HG03571 (cell line): ENCODE results near the gene CNEP1R1.

Experiments used
- ATAC-seq: cut with Tn5 transposase; IDR thresholded peaks from one replicate; pipeline ENCODE4 v1.9.1; 2021; ENCODE audit not compliant: unreplicated experiment

The CNEP1R1 gene

DNA sequence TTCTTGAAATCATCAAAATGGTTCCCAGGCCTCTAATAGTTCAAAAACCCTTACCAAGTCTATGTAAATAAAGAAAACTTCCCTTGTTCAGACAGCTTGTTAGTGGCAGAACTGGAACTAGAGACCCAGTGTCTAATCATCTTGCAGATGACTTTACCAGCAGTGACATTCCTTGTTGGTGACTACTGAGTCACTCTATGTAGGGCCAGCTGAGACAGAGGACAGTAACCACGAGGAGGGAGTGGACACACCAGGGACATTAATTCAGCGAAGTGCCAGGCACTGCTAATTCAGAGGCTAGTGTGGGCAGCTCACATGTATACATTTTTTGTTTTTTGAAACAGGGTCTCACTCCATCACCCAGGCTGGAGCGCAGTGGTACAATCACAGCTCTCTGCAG is 34.6 kb downstream of the CNEP1R1 start:
- ATAC-seq, result no peak

DNA sequence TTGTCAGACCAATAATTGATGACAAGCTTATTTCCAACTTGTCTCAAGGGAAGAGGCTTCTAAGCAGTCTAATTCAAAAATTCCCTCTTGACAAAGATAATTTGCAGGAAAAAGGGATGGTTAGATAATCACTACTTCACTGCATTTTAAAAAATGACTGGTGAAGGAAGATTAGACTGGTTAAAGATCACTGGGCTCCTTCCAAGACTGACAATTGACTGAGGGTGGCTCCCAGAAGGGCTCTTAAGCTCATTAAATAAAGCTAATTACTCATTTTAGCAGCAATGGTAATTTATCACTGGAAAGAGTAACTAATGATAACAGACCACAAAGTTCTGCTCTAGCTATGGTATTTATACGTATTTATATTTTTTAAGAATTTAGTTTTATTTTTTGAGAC is 36.3 kb downstream of the CNEP1R1 start:
- no peak for ATAC-seq

DNA sequence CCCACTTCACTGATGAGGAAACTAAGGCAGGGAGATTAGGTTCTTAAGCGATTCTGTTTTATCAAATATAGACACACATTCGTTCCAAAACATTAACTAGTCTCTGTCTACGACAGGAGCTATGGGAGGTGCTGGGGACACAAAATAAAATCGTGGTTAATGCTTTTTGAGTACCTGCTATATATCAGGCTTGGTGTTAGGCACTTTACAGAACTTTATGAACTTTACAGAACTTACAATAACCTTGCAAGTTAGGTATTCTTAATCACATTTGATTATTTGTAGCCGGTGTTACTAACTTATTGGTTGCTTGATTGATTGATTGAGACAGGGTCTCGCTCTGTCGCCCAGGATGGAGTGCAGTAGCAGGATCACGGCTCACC is 40.2 kb downstream of the CNEP1R1 start:
- ATAC-seq, result no peak

DNA sequence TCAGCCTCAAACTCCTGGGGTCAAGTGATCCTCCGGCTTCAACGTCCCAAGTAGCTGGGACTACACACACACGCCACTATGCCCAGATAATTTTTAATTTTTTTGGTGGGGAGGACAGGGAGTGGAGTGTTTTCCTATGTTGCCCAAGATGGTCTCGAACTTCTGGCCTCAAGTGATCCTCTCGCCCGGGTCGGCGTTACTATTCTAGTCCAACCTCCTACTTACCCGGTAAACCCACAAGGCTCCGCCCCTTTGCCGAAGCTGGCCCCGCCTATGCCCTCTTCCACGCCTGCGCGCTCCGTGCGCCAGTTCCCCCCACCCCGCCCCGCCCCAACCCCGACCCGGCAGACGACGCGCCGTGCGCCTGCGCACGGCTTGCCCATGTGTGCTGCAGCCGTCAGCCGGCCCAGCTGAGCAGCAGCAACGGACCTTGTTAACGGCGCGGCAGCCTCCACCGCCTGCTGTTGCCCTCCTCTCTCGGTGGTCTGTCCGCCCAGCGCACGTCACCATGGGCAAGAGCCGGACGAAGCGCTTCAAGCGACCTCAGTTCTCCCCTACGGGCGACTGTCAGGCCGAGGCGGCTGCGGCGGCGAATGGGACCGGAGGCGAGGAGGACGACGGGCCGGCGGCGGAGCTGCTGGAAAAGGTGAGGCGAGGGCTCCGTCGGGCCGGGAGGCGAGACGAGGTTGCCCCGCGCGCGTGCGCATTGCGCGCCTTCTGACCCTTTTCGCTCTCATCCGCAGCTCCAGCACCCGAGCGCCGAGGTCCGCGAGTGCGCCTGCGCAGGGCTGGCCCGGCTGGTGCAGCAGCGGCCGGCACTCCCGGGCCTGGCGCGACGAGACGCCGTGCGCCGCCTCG is 40.8 kb downstream of the CNEP1R1 start, which contains the start of gene HEATR3:
Gene HEATR3, plus strand, starts transcription at position 347 of the 858 bp plus-strand sequence. Its CDS starts 162 bp downstream, at position 509.
- ATAC-seq, result peak; percentile 81

DNA sequence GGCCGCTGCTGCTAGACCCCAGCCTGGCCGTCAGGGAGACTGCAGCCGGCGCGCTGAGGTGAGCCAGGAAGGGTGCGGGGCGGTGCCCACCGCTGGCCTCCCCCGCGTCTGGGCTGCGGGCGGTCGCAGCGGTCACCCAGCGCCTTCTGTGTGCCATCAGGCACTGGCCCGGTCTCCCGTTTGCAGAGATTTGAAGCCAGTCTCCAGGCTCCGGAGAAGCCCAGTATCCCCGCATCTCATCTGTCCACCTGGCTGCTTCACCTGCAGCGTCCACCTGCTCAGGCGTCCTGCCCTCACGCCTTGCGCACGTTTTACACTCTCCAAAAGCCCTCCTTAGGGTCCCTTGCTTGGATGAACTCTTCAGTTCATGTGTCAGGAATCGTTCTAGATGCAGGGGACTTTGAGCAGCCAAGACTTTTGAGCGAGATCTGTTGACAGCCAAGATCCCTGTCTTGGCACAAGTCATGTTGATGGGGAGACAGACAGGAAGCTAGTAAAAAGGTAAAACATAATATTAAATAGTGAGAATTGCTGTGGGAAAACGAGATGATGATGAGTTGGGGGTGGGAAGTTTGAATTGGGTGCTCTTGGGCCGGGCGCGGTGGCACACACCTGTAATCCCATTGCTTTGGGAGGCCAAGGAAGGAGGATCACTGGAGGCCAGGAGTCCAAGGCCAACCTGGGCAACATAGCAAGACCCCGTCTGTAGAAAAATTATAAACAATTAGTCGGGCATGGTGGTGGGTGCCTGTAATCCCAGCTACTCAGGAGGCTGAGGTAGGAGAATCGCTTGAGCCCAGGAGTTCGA is 41.7 kb downstream of the CNEP1R1 start:
- no peak for ATAC-seq

DNA sequence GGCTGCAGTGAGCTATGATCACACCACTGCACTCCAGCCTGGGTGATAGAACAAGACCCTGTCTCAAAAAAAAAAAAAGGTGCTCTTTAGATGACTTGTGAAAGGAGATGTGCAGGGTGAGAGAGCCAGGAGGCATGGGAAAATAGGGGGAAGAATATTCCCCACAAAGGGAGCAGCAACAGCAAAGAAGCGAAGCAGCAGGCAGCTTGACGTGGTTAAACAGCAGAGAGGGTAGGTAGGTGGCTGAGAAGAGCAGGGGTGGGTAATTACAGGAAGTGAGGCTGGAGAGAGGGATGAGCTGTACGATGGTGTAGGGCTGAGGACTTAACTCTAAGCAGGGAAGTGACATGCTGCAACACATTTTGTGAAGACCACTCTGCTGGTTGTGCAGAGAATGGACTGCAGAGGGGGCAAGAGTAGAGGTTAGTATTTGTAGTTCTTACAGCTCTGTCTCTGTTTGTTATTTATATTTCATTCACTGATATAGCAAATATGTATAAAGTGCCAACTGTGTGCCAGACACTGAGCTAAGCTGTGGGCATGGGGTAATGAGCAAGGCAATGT is 42.3 kb downstream of the CNEP1R1 start:
- peak; percentile 30 for ATAC-seq

DNA sequence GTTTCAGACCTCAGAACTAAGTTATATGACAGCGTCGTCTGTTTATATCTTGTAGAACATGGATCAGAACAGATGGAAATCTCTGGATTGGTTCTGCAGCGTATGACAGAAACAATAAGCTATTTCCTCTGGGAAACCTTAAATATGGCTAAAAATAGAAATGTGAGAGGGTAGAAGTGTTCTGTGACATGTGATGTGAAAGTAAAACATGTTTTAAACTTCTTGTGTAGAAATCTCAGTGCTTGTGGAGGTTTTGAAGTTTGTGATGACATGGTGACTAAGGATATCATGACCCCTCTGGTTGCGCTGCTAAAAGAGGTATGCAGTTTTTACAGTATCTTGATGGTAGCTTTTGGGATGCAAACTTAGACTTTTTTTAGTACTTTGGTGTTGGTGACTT is 43.5 kb downstream of the CNEP1R1 start:
- no peak for ATAC-seq

DNA sequence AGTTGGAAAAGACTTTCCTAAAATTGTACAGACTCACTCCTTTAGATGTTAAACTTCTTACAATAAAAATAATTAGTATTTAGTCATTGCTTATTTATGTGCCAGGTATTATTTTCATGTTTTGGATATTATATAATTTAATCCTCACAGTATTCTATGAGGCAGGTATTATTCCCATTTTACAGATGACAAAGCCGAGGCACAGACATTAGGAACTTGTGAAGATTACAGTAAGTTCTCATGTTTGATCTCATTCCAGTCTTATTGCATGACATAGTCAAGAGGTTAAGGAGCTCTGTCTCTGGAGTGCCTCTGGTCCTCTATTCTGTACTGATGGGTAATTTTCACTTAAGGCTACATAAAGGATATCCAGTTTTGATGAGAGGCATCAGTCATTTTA is 44.0 kb downstream of the CNEP1R1 start:
- no peak for ATAC-seq

DNA sequence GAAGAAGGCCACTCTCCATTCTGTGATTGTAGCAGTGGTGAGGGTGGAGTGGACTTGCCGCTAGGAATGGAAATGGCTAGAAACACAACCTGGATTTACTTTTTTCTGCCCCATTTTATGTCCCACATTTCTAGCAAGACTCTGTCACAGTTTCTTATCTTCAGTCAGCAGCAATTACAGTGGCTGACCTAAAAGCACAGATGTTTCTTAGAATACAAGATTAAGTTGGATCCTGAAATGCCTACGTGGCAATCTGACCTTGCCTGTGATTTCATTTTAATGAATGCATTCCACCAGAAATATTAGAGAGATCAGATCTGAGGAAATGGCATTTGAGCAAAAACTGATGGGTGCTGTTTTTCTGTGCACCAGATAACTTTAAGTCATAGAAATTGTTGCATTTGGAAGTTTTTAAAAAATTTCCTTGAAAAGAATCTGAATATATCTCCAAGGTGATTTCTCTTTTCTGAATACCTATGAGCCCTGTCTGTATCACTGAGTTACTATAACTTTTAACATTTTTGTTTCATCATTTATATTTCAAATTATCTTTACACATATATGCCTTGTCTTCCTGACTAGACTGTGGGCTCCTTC is 46.1 kb downstream of the CNEP1R1 start:
- ATAC-seq, result no peak

DNA sequence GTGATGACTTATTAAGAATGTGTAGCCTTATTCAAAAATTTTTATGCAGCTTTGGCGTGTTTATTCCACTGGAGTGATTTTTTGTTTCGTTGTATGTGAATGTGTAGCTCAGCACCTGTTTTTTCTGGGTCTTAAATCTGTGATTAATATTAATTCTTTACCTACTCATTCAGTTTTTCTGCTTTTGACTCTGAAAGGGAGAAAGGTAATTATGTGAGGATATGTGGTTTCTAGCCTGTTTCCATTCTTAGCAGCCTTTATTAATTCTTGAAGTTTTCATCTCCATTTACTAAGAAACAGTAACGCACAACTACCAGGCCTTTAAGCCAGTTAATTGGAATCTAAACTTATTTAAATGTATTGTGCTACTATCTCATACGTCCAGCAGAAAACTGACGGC is 47.7 kb downstream of the CNEP1R1 start:
- no peak for ATAC-seq

DNA sequence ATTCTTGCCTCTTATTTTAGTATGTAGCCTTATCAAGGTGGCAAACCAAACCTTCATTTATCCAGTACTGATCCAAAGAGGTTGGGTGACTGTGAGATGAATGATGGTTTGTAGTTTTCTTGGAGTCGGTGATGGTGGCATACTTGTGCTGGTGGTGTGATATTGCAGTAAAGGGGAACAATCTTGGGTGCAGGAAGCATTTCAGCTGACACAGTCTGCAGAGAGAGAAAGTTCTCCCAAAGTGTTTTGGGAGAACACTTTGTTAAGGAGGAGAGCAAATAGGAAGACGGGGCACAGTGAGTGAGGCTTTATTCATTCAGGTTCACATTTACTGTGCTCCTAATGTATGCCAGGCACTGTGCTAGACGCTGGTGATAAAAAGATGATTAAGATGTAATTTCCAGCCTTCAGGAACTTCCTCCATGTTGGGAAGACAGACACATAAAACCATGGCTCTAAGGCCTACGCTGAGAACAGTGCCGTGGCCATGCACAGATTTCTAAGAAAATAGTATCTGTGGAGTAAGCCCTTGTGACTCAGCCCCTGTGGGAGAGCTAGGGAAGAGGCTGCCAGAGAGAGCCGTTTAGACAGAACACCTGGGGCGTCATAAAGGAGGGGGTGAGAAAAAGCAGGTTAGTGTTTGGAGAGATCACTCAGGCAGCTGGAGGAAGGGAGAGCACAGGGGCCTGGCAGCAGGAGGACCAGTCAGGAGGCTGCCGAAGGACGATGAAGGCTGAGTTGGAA is 54.5 kb downstream of the CNEP1R1 start:
- ATAC-seq, result no peak

DNA sequence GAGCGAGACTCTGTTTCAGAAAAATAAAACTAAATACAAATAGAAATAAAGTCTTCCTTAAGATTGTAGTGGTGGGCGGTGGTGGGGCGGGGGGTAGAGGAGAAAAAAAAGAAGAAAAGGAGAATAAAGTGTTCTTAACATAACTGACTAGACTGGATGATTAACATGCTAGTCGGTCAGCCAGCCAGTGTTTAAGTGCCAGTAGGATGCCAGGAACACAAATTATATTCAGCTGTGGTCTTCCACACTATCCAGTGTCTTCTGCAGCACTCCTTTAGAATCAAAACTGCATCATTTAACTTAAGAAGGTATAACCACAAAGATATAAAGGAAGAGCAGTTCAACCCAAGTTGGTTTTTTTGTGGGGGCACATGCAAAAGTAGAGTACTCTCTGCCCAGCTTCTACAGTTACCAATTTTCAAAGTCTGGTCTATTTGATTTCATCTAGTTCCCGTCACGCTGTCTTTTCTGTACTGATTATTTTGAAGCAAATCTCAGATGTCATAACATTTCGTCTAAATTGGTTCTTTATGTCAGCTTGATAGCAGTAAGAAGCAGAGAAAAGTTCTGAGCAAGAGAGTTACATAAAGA is 56.5 kb downstream of the CNEP1R1 start:
- ATAC-seq, result no peak

DNA sequence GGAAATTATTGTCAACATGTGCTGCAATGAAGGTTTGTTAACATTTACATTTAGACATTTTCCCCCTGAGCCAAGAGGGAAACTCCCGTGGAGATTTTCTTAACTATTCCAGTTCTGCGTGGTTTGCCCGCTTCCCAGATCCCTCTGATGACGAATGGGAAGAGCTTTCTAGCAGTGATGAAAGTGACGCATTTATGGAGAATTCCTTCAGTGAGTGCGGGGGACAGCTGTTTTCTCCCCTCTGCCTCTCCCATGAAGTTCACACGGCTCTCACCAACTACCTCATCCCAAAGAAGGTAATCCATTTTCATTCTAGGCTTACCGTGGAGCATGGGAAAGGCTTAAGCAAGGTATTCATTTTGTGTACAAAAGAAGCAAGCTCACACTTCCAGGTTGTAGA is 59.0 kb downstream of the CNEP1R1 start:
- no peak for ATAC-seq

DNA sequence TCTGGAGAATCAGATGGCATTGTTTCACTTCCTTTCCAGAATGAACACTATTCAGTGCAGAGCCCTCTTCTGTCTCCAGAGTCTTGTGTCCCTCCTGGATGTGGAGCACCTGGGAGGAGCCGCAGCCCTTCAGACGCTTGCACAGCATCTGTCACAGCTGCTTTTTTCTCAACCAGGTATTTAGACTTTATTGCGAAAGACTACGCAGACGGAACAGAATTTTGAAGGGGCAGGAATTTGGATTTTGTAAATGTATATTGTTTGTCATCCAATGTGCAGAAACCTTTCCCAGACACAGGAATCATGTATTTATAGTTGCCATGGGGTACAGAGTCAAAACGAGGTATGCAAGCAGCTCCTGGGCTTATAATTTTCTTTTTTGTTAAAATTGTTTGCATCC is 61.2 kb downstream of the CNEP1R1 start:
- ATAC-seq, result no peak
